GM21737 (cell line): Measurements from ENCODE around the gene LRIG1.

Experiments used
- ATAC-seq: cut with Tn5 transposase; IDR thresholded peaks from one replicate; pipeline ENCODE4 v1.9.1; 2021; ENCODE audit warnings: mild to moderate bottlenecking, moderate library complexity; ENCODE audit not compliant: unreplicated experiment

The LRIG1 gene

DNA sequence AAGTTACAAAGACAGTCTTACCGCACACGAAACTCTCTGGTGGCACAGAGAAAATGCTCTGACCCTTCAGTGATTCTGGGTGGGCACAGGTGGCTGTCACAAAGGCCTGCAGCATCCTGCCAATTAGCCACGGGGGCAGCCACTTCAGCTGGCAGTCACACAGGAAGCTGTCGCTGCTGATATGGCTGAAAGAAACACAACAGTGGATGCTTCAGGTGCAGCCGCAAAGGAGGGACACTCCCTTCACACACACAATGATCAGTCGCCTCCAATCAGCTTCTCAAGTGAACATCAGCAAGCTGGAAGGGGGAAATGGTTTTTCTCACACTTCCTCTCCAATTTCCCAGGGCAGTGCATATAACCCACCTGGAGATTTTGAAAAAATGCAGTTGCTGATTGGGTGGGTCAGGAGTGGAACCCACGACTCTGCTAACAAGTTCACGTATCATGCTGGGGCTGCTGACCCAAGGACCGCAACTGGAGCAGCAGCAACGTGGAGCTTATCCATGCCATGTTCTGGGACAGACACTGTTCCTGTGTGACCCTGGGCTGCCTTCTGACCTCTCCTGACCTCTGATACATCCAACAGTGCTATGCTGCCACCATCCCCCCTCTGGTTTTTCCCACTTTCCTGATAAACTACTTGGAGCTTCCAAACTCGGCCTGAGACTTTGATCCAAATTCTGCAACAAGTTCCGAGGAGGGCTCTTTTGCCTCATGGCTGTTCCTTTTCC lies 106.6 kb downstream of the LRIG1 start:
- ATAC-seq = peak; percentile 87

DNA sequence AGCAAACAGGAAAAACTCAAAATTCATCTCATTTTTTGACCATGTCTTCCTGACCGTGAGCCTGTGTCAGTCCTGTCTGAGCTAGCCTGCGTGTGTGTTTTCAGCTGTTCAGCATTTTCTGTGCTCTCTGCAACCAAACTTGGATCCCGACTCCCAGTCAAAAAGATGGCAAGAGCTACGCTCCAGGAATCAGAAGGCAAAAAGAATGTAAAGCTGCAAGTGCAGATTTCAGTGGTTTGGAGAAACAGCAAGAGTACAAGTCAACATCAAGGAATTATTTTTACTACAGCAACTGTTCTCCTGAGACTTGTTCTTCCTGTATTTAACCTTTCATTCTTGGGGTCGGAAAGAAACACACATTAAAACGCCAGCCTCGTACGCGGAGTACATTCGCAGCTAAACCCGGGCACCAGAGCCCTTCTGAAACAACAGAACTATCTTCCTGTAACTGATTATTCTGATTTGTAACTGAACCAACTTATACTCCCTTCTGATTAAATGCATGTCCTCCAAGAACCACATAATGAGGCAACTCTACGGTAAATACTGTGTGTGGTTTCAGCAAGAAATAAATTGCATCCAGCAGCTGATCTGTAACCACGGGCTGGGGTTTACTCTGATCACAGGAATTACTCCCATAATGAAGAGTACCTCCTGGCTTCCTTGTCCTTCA lies 107.4 kb downstream of the LRIG1 start:
- peak; percentile 24 for ATAC-seq

DNA sequence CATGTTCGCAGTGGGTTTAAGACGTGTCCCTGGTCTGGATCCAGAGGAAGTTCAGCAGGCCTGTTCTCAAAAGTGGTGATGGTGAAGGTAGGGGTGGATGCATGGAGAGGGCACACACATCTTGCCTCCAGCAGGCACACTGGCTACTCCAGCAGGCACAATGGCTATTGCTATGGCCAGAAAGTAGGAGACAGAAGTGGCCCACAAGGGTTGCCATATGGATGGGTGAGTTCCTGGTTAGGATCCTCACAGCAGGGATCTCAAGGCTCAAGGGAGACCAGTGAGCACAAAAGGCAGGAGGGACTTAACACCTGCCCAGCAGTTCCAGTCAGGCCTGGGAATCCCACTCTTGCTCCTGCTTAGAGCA lies 107.9 kb downstream of the LRIG1 start:
- ATAC-seq = no peak

DNA sequence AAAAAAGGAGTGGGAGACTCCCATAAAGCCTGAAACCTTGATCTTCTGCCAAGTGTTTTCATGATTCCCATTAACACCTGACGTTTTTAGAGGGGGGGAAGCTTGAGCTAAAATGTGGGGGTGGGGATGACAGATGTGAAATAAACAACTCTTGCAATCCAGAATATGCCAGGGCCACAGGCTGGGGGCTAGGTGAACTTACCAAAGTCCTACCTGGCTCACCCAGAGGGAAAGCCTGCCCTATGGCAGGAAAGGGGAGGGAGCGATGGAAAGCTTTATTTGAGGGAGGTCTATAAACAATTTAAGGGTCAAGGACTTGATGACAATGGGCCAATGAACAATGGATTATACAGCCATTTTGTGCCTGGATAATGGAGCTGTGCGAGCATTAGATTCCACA lies 108.3 kb downstream of the LRIG1 start:
- ATAC-seq = no peak

DNA sequence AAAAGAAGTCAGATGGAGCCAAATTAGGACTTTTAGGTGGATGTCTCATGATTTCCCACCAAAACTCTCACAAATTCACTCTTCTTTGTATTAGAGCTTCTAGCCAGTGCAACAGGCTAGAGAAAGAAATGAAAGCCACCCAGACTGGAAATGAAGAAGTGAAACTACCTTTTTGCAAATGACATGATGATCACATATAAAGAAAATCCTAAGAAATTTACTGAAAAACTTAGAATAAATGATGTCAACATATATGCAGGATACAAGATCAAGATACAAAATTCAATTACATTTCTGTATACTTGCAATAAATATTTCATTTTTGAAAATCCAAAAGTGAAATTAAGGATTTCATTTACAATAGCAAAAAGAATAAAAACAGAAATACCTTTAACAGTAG lies 110.8 kb downstream of the LRIG1 start:
- ATAC-seq = no peak

DNA sequence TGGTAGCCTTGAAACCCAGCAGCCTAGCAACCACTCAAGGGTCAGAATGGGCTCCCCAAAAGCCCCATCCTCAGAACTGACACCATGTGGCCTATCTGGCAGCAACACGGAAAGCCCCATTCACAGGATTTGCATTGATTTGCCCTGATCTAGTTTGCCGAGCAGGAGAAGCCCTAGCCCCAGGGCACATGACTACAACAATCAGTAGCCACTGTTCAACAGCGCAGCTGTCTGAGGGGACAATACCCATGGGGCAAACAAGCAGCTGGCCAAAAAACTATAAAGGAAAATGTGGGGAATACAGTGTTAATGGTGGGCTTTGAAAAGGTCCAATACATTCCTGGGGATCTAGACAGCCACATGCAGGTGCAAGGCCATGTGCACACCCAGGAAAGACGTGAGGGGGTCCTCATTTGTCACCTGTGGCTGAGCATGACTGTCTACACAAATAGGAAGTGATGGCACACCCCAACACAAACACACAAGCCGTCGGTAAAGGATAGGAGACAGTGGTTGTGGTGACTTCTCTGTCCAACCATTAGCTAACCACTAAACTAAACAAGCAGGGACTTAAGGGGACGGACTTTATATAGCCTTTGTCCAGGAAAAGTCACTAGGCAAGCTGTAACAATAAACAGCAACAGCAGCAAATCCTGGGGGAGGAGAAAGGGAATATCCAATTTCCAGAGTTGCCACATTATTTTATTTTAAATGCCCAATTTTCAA lies 113.7 kb downstream of the LRIG1 start:
- peak; percentile 40 for ATAC-seq

DNA sequence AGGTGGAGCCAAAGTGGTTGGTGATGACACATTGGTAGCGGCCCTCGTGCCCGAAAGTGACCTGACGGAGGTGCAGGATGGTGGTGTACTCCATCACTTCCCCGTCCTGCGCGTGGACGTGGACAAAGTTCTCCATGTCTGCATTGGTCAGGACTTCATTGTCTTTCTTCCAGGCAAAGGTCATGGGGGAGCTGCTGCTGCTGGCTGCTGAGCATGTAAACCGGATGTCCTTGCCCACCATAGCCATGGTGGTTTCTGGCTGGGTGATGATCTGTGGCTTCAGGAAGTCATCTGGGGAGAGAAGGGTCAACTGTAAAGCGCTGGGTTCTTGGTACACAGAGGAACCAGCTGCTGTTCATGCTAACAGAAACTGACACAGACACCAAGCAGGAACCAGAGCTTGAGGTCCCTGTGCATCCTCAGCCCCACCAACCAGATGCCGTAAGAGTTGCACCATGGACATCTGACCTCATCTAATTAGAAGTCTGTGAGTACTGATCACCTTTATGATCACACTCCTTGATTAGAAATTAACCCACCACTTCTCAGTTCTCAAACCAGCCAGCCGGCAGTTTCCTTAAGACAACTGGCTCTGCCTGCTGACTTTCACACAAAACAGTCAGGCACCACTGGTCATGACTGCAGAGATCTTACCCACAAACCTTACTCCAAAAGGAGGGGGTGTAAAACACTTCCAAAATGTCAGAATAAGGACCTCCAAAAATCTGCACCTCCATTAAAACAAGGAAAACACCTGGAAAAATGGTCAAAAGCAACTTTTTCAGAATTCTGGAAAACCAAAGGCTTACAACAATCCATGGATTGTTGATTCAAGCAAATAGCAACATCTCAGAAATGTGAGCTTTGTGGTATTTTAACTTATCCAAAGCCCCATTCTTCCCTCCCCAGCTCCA lies 114.6 kb downstream of the LRIG1 start:
- ATAC-seq = peak; percentile 91

DNA sequence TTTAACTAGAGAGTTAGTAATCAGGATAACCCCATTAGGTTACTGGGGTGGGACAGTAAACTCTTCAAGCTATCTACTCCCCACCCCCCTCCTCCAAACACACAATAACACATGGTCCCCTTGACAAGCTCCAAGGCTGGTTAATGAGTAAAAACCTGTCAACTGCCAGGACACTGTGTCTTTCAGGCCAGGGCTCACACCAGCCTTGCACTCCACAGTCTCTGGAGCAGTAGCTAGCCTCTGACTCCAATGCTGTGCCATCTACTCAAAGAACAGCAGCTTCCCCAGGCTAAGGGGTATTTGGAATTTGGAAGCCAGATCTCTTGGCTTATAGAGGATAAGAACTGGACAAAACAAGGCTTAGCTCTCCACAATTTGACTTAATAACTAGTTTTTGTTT lies 115.8 kb downstream of the LRIG1 start:
- no peak for ATAC-seq

DNA sequence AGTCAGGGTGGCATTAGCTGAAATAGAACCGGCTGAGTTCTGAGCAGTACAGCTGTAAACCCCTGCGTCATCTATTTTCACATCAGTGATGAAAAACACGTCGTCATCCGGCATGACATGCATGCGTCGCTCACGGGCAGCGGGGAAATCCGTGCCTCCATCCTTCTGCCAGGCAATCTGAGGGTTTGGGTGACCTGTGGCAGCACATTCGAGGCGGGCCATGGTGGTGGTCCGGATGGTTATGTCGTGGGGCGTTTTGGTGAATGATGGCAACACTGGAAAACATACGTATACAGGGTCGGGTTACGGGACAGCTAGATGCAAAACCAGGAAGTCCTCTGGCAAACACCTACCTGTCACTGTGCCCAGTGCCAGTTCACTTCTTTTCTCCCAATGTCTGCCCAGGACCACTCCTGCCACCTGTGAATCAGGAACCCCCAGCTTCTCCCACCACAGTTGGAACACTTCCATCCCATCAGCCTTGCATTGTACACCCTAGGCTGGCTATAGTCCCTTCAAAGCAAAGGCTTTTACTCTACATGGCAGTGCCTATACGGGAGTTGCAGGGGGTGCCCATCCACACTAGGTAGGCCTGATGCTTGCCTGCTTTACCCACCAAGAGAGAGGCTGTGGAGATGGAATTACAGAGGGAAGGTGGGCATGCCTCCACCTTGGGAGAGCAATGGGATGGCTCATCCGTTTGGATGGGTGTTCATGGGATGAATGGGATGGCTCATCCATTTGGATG lies 116.7 kb downstream of the LRIG1 start:
- ATAC-seq = no peak

DNA sequence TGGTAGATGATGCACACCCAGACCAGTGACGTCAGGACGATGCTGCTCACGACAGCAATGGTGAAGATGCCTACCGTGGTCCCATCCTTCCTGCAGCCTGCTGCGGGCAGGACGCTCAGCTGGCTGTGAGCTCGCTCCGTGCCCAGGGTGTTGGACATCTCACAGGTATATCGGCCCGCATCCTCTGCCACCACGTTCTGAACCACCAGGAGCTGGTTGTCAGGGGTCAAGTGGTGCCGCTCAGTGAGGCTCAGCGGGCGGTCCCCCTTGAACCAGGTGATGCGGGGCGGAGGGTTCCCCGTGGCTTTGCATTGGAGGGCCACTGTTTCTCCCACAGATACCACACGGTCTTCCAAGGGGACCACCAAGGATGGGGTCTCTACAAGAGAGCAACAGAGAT lies 117.8 kb downstream of the LRIG1 start:
- ATAC-seq = no peak

DNA sequence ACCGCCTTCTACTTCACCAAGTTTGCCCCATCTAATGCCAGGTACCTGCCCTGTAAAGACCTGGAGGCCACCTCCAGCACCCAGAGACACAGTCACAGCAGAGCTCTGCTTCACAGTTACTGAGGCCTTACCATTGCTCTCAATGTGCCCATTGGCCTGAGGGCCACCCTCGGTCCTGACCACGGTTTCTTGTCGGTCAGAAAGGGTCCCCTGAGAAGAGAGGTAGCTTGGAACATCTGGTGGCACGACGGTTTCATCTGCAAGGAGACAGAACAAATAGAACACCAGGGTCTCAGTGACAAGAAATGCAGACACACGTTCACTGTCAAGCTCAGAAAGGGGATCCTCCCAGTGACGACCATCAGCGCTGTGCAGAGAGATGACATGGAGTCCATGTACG lies 118.7 kb downstream of the LRIG1 start:
- no peak for ATAC-seq

DNA sequence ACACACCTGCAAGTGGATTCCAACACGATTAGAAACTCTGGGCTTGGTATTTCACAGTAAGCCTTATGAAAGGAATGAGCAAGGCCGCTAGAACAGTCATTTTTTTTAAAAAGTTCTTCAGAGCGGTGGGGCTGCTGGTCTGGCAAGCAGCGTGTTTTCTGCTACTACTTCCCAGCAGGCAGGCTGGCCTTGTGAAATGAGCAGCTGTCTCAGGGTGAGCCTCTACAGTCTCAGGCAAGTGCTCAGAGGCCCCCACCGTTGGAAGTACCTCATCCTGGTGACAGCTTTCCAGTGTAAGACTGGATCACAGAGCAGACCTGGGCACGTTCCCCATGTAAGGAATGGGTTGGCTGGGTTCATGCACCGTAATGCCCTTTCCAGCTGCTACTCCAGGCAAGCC lies 119.2 kb downstream of the LRIG1 start:
- no peak for ATAC-seq

DNA sequence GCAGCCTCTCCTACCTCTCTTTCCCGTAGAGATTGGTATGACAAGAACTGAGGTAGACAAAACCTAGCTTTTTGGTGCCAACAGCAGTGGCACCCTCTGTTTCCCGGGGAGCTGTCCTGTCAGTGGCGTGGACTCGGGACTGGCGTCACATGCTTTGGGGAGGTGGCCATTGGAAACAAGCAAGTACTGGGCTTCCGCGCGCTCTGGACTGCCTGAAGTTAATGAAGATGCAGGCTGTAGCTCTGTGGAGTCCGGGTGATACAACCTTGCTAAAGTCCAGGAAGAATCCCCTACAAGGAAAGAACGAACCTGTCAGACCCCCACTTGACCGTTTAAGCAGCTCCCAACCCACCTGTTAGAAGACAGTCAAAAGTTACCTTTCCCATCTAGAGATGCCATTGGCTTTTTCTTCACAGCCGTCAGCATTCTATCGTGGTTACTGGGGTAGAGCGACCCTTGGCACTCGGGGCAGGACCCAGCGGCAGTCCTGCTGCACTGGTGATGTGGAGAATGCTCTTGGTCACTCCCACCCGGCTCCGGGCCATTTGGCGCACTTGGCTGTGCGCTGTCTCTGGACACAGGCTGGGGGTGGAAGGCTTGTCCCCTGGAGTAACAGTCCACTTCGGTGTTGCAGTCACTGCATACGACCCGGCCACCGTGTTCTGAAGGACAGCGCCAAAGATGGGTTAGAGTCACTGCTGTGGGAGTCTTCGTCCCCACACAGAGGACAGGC lies 120.5 kb downstream of the LRIG1 start:
- ATAC-seq = no peak

DNA sequence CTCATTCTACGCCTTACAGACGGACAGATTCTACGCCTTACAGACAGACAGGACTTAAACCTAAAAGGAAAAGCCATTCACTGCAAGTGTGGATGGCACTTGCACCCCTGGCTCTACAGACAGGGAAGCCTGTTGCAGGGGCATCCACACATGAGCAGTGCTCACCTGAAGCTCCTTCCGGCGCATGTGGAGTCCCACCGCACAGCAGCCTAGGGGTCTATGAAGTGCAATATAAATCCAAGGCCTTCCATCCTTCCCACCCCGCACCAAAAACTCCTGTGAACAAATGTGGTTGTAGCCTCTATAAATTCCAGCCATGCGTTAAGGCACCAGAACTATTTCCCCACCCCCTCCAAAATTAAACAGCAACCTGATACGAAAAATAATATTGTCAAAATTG lies 121.3 kb downstream of the LRIG1 start:
- ATAC-seq = no peak

DNA sequence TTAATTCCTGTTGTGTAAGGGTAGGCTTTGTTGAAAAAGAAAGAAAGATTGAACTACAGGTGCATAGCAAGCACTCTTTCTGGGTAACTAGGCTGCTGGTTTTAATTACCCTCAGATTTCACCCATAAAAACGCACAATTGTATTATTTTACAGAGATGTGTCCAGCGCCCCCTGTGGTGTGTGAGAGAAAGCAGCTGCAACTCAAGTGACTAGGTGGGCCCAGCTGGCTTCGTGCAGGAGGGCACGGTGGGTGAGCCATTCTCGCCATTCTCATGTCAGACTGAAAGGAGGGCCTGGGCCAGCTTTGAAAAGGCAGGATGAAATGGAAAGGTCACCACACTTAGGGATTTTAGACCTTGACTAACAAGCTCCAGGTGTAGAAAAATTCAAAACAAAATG lies 122.6 kb downstream of the LRIG1 start:
- ATAC-seq = no peak

DNA sequence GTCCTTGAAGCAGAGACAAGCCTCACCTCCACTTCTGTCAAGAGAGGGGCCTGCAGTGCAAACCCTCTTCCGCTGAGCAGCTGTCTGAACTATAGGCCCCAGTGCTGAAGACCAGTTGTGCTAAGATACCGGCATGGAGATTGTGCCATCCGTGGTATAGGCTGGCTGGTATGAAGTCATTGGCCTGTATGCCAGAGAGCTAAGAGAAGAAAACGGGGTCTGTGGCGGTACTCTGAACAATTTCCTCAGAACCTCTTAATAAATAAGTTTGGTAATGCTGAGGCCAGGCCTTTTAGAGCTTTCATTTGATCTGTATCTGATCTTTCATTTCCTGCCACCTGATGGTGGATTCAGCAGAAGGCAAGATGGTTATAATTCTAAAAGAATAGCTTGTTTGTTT lies 123.0 kb downstream of the LRIG1 start:
- no peak for ATAC-seq

DNA sequence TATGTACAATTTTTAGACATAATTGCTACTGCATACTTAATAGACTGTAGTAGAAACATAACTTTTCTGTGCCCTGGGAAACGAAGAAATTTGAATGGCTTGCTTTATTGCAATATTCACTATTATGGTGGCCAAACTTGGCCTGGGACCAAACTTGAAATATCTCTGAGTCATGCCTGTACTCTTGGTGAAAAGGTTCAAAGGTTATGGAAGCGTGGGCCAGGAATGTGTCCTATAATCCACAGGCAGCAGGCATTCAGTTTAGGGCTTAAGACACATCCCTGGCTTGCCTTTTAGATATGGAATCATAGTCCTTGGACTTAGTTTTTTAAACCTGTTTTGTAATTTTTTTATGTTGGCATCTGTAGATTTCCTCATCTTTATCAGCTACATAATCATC lies 124.3 kb downstream of the LRIG1 start:
- ATAC-seq = no peak

DNA sequence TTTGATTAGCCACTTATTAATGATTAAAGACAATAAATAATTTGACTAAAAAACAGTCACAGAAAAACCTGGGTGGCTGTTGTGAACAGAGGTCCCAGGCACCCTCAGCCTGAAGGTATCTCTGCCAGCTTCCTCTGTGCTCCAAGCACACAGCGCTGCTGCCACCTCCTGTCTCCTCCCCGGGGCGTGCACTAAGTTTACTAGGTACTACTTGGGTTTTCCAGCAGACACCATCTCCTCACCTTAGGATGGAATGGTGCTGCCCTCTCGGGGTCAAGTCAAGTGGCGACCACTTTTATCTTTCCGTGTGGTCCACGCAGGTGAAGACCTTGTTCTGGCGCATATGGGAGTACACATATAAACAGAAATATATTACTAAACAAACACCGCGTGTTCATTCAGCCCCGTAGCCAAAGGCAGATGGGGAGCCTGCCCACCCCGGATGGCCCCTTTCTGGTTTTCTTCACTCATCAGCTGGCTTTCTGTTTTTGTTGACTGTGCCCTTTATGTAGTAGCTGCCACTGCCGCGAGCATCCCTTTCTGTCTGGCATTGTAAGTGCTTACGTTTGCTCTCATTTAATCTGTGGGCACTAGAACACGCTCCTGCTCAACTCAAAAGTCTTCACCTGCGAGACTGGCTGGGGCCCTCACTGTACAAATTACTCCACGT lies 128.0 kb downstream of the LRIG1 start:
- no peak for ATAC-seq

DNA sequence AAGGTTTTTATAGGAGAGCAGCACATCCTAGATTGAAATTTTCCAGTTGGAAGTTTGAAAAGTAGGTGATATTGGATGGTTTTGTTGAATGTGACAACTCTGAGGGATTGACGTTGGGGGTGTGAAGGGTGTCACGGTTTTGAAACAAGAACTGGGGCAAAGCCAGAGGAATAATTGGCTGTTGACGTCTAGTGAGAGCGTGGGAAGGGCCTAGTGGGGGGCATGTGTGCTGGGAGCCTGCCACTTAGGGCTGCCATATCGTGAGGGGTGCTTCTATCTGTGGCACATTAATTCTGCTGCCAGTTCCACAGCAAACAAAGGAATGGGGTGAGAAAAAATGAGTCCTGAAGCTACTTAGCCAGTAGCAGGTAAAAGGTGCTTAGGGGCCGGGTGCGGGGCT lies 129.4 kb downstream of the LRIG1 start:
- no peak for ATAC-seq
